ENCODE data around the gene FILIP1. TPM values are rescaled to one million over a fixed set of nuclear protein-coding genes. Genes with fewer than 3 reads are reported as not detected.

FILIP1 gene, protein sequence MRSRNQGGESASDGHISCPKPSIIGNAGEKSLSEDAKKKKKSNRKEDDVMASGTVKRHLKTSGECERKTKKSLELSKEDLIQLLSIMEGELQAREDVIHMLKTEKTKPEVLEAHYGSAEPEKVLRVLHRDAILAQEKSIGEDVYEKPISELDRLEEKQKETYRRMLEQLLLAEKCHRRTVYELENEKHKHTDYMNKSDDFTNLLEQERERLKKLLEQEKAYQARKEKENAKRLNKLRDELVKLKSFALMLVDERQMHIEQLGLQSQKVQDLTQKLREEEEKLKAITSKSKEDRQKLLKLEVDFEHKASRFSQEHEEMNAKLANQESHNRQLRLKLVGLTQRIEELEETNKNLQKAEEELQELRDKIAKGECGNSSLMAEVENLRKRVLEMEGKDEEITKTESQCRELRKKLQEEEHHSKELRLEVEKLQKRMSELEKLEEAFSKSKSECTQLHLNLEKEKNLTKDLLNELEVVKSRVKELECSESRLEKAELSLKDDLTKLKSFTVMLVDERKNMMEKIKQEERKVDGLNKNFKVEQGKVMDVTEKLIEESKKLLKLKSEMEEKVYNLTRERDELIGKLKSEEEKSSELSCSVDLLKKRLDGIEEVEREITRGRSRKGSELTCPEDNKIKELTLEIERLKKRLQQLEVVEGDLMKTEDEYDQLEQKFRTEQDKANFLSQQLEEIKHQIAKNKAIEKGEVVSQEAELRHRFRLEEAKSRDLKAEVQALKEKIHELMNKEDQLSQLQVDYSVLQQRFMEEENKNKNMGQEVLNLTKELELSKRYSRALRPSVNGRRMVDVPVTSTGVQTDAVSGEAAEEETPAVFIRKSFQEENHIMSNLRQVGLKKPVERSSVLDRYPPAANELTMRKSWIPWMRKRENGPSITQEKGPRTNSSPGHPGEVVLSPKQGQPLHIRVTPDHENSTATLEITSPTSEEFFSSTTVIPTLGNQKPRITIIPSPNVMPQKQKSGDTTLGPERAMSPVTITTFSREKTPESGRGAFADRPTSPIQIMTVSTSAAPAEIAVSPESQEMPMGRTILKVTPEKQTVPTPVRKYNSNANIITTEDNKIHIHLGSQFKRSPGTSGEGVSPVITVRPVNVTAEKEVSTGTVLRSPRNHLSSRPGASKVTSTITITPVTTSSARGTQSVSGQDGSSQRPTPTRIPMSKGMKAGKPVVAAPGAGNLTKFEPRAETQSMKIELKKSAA (N-terminal part only)
- total RNA-seq, result 13.6 TPM

DNA sequence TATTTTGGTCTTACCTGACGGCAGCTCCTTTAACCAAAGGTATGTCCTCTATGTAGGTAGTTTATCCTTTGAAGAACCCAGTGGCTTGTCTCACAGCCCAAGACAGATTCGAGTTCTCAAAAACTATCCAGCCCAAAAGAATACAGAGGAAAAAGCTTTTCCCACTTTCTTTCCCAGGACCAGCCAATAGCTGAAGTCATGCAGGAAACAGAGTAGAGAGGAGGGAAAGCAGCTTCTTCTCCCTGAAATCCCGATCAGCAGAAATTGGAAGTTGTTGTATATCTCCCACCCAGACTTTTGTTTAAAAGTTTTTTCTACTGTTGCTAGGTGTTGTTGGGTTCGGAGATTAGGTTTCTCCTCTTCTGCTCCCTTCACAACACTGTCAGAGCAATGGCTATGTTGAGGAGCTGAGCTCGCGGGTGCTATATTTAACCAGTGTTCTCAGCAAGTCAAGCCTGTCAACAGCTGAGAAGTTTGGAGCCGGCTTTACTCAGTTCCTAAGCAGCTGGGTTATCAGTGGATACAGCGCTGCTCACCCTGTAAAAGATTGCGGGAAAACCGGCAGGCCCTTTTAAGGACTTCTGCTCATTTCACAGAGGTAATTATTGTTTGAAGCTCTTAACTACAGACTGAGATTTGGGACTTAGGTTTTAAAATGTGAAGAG lies at the start of gene FILIP1:
Gene FILIP1, minus strand, starts transcription at position 401 of the 665 bp plus-strand sequence. CDS start 78,828 bp downstream, outside the sequence.
- H3K4me1 ChIP-seq, result peaks cover 0 to 10% of the 10 kb centered on the region in 2 donors
- peak within 1 kb of the TSS; percentile 49 to 62 for H3K4me3 ChIP-seq
- no peaks in the 10 kb centered on the region for H3K27me3 ChIP-seq
- TF ChIP-seq, protein P1, sequence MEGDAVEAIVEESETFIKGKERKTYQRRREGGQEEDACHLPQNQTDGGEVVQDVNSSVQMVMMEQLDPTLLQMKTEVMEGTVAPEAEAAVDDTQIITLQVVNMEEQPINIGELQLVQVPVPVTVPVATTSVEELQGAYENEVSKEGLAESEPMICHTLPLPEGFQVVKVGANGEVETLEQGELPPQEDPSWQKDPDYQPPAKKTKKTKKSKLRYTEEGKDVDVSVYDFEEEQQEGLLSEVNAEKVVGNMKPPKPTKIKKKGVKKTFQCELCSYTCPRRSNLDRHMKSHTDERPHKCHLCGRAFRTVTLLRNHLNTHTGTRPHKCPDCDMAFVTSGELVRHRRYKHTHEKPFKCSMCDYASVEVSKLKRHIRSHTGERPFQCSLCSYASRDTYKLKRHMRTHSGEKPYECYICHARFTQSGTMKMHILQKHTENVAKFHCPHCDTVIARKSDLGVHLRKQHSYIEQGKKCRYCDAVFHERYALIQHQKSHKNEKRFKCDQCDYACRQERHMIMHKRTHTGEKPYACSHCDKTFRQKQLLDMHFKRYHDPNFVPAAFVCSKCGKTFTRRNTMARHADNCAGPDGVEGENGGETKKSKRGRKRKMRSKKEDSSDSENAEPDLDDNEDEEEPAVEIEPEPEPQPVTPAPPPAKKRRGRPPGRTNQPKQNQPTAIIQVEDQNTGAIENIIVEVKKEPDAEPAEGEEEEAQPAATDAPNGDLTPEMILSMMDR (IDR thresholded peaks at IDR 0.05), result no peak
- DNase-seq (ENCODE audit: low spot score in 2 of 2), result peak; percentile 43 to 89
- H3K27ac ChIP-seq, result peak within 1 kb of the TSS; percentile 78 to 86
- intact Hi-C loops (cut with DNase I), result loop anchor here (1.0 kb wide), 1 partner anchor 91 kb away; no protein-coding TSS in a partner anchor
- no peaks in the 10 kb centered on the region for H3K9me3 ChIP-seq
- H3K36me3 ChIP-seq, result no peaks in the 10 kb centered on the region

DNA sequence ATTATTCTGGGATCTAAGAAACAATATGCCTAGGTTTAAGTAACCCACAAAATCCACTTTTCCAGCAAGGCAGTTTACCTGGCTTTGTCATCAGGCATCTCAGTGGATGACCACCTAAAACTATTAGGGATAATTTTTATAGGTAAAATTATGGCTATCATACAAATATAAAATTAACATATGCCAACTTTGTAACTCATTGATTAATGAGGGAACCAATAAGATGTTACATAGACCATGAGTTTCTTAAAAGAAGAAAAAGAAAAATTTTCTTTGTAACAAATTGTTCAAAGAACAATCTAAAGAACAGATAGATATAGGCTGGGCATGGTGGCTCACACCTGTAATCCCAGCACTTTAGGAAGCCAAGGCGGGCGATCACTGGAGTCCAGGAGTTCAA lies 49.7 kb upstream of the FILIP1 start:
- no peaks in the 10 kb centered on the region for H3K4me1 ChIP-seq
- H3K36me3 ChIP-seq, result no peaks in the 10 kb centered on the region
- H3K27ac ChIP-seq, result no peak overlapping the region
- H3K4me3 ChIP-seq, result no peak overlapping the region
- no peaks in the 10 kb centered on the region for H3K27me3 ChIP-seq
- DNase-seq (ENCODE audit: low spot score in 2 of 2), result no peak
- H3K9me3 ChIP-seq, result no peaks in the 10 kb centered on the region
- TF ChIP-seq, protein P1 (IDR thresholded peaks at IDR 0.05), result no peak
- intact Hi-C loops (cut with DNase I), result no loop called here

DNA sequence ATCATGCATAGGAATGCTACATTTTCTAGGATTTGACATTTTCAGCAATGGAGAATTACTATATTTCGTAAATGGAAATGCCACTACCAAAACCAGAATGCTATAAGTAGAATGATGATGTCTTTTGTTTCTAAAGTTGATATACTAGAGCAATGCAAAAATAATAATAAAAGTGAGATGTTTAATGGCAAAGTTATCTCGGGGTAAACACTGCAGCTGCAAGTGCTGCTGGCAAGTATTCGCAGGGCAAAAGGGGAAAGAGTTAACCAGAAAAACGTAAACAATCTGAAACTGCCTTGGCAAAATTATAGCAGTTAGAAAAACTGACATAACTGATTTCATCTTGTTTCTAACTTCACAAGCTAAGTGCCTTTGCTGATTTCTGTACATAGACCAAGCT lies 45.5 kb upstream of the FILIP1 start:
- DNase-seq (ENCODE audit: low spot score in 2 of 2), result no peak
- Histone ChIP-seq H3K27me3 (no peaks in the 10 kb centered on the region), H3K4me3 (no peak overlapping the region), H3K9me3 (no peaks in the 10 kb centered on the region), H3K27ac (no peak overlapping the region), H3K4me1 (no peaks in the 10 kb centered on the region), H3K36me3 (no peaks in the 10 kb centered on the region)
- intact Hi-C loops (cut with DNase I), result no loop called here
- TF ChIP-seq, protein P1 (IDR thresholded peaks at IDR 0.05), result no peak

DNA sequence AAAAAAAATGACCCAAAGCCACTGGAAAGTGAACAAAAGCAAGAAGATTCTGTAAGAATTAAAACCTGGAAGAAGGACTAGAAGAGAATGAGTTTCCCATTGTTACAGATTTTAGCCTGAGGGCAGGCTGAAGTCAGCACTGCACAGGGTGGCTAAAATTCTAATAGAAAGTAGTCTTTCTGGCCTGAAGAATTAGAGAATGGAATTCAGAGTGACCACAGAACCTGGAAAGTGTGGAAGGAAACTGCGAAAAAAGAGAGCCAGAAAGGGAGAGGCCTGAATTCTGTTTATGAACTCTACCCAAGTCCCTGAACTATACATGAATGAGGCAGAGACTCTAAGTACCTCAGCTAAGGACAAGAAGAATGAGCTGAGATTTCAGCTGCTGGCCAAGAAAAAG lies 38.9 kb upstream of the FILIP1 start:
- intact Hi-C loops (cut with DNase I), result no loop called here
- TF ChIP-seq, protein P1 (IDR thresholded peaks at IDR 0.05), result no peak
- Histone ChIP-seq H3K27ac (no peak overlapping the region), H3K36me3 (no peaks in the 10 kb centered on the region), H3K4me1 (no peaks in the 10 kb centered on the region), H3K27me3 (no peaks in the 10 kb centered on the region), H3K4me3 (no peak overlapping the region), H3K9me3 (peaks cover 0 to 3% of the 10 kb centered on the region in 2 donors)
- no peak for DNase-seq (ENCODE audit: low spot score in 2 of 2)

DNA sequence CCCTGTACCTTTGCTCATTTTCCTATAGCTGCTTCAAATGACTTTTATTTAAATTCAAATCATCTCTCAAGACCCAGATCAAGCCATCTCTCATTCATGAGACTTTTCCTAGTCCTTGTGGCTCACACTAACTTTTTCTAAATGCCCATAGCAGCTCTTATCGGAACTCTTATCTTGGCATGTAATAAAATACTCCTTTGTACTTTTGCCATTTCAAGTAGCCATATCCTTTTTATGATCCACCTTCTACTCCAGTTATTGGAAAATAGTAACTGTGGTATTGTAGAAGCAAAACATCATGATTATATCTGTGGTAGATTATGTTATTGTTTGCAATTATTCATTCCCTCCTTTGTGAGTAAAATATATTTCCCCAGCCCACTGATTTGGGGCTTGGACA lies 37.6 kb upstream of the FILIP1 start:
- no peak for DNase-seq (ENCODE audit: low spot score in 2 of 2)
- no peak overlapping the region for H3K4me3 ChIP-seq
- H3K4me1 ChIP-seq, result no peaks in the 10 kb centered on the region
- H3K9me3 ChIP-seq, result peaks cover 0 to 3% of the 10 kb centered on the region in 2 donors
- no peaks in the 10 kb centered on the region for H3K27me3 ChIP-seq
- intact Hi-C loops (cut with DNase I), result no loop called here
- H3K27ac ChIP-seq, result no peak overlapping the region
- H3K36me3 ChIP-seq, result no peaks in the 10 kb centered on the region
- TF ChIP-seq, protein P1 (IDR thresholded peaks at IDR 0.05), result no peak

Measured in ascending aorta (tissue), 2 donors.